PC-3 (cell line): ENCODE data around the gene DMAC2L.
"Not testable (repeated sequence)": the region's sequence is repeated elsewhere in the genome, so short reads cannot be mapped to it uniquely, and the experiment has no call there.

Source experiments
- EZH2 ChIP-seq: fragments of 300-600 bp; sonication (generic); IDR thresholded peaks from one replicate; pipeline ENCODE4 v1.6.1; 2017; ENCODE audit warnings: antibody characterized with exemption, mild to moderate bottlenecking, low read length; ENCODE audit not compliant: unreplicated experiment
- EZH2phosphoT487 ChIP-seq: fragments of 300-600 bp; sonication (generic); IDR thresholded peaks from 2 replicates; pipeline ENCODE4 v1.6.1; 2018; ENCODE audit warnings: mild to moderate bottlenecking, antibody characterized with exemption, low read length, borderline replicate concordance
- TF ChIP-seq, protein P1 (sequence below): fragments of 300-600 bp; sonication (generic); conservative IDR thresholded peaks from 2 replicates; pipeline ENCODE4 v1.5.1; 2017; ENCODE audit warnings: antibody characterized with exemption, low read depth, mild to moderate bottlenecking, low read length

DNA sequence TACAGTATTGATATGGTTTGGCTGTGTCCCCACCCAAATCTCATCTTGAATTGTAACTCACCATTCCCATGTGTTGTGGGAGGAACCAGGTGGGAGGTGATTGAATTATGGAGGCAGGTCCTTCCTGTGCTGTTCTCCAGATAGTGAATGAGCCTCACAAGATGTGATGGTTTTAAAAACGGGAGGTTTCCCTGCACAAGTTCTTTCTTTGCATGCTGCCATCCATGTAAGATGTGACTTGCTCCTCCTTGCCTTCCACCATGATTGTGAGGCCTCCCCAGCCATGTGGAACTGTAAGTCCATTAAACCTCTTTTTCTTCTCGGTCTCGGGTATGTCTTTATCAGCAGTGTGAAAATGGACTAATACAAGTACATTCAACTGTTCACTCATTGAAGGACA is 2.0 kb downstream of the DMAC2L start:
- not testable (repeated sequence) for TF ChIP-seq EZH2phosphoT487, EZH2
- TF ChIP-seq, protein P1, sequence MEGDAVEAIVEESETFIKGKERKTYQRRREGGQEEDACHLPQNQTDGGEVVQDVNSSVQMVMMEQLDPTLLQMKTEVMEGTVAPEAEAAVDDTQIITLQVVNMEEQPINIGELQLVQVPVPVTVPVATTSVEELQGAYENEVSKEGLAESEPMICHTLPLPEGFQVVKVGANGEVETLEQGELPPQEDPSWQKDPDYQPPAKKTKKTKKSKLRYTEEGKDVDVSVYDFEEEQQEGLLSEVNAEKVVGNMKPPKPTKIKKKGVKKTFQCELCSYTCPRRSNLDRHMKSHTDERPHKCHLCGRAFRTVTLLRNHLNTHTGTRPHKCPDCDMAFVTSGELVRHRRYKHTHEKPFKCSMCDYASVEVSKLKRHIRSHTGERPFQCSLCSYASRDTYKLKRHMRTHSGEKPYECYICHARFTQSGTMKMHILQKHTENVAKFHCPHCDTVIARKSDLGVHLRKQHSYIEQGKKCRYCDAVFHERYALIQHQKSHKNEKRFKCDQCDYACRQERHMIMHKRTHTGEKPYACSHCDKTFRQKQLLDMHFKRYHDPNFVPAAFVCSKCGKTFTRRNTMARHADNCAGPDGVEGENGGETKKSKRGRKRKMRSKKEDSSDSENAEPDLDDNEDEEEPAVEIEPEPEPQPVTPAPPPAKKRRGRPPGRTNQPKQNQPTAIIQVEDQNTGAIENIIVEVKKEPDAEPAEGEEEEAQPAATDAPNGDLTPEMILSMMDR = not testable (repeated sequence)
